Liver (tissue), 9 donors: ENCODE results near the gene PLA2G4B. TPM values are rescaled to one million over a fixed set of nuclear protein-coding genes. Genes with fewer than 3 reads are reported as not detected.

ENCODE experiments used
- DNase-seq: peaks from one replicate; pipeline ENCODE4 v3.0.0-alpha.2; 2017; ENCODE audit warnings: low spot score
- H3K27ac ChIP-seq, 2 donors: one replicate each; pipeline ENCODE4 v1.7.0; 2013; ENCODE audit warnings: inconsistent platforms in 2 of 2, low read length in 2 of 2, control low read depth in 1 of 2, low read depth in 1 of 2, mild to moderate bottlenecking in 1 of 2
- H3K27me3 ChIP-seq, 4 donors: one replicate each; pipeline versions ENCODE4 v1.6.1 to v1.7.0; 2013; ENCODE audit warnings: low read length in 3 of 4, inconsistent platforms in 1 of 4, mild to moderate bottlenecking in 1 of 4, moderate library complexity in 1 of 4; ENCODE audit not compliant: control insufficient read depth in 4 of 4, insufficient read depth in 4 of 4
- H3K36me3 ChIP-seq, 4 donors: one replicate each; pipeline versions ENCODE4 v1.6.1 to v1.7.0; 2013; ENCODE audit warnings: low read length in 3 of 4, mild to moderate bottlenecking in 3 of 4, low read depth in 1 of 4, moderate library complexity in 1 of 4; ENCODE audit not compliant: control insufficient read depth in 4 of 4, insufficient read depth in 3 of 4
- H3K4me1 ChIP-seq, 4 donors: one replicate each; pipeline versions ENCODE4 v1.6.1 to v1.7.0; 2013; ENCODE audit warnings: low read length in 3 of 4, mild to moderate bottlenecking in 3 of 4, moderate library complexity in 1 of 4; ENCODE audit not compliant: control insufficient read depth in 4 of 4, insufficient read depth in 4 of 4
- H3K4me3 ChIP-seq, 3 donors: one replicate each; pipeline versions ENCODE4 v1.6.1 to v1.7.0; 2013; ENCODE audit warnings: low read length in 3 of 3, control low read depth in 1 of 3, low read depth in 1 of 3, mild to moderate bottlenecking in 1 of 3
- H3K9ac ChIP-seq, 2 donors: one replicate each; pipeline ENCODE4 v1.7.0; 2013; ENCODE audit warnings: low read length in 2 of 2, mild to moderate bottlenecking in 2 of 2, moderate library complexity in 2 of 2, control low read depth in 1 of 2, low read depth in 1 of 2
- H3K9me3 ChIP-seq, 4 donors: one replicate each; pipeline versions ENCODE4 v1.6.1 to v1.7.0; 2013; ENCODE audit warnings: low read length in 3 of 4; ENCODE audit not compliant: control insufficient read depth in 4 of 4
- CTCF ChIP-seq: fragments of 150-350 bp; IDR thresholded peaks from 2 replicates; pipeline ENCODE4 v1.5.1; 2017; ENCODE audit warnings: improper control_type of control experiment, low read depth, low read length; ENCODE audit not compliant: missing input control
- EGR1 ChIP-seq, 2 donors: IDR thresholded peaks; 2 replicates each; pipeline ENCODE4 v1.6.1; 2016 to 2018; ENCODE audit warnings: antibody characterized with exemption in 2 of 2, low read depth in 2 of 2
- FOXA1 ChIP-seq: IDR thresholded peaks from 2 replicates; pipeline ENCODE4 v1.6.1; 2016; ENCODE audit warnings: antibody characterized with exemption
- FOXA2 ChIP-seq: IDR thresholded peaks from 2 replicates; pipeline ENCODE4 v1.6.1; 2016; ENCODE audit warnings: antibody characterized with exemption
- GABPA ChIP-seq, 2 donors: IDR thresholded peaks in 1 of 2; conservative IDR thresholded peaks in 1 of 2; 2 replicates each; pipeline ENCODE4 v1.6.1; 2016; ENCODE audit warnings: antibody characterized with exemption in 2 of 2, mild to moderate bottlenecking in 1 of 2, moderate library complexity in 1 of 2
- HNF4A ChIP-seq, 2 donors: conservative IDR thresholded peaks; 2 replicates each; pipeline ENCODE4 v1.6.1; 2016; ENCODE audit warnings: antibody characterized with exemption in 2 of 2, mild to moderate bottlenecking in 2 of 2
- HNF4G ChIP-seq: IDR thresholded peaks from 2 replicates; pipeline ENCODE4 v1.6.1; 2016; ENCODE audit warnings: antibody characterized with exemption
- JUND ChIP-seq, 2 donors: IDR thresholded peaks; 2 replicates each; pipeline ENCODE4 v1.6.1; 2016; ENCODE audit warnings: antibody characterized with exemption in 2 of 2
- RAD21 ChIP-seq, 2 donors: IDR thresholded peaks; 2 replicates each; pipeline ENCODE4 v1.6.1; 2016; ENCODE audit warnings: antibody characterized with exemption in 2 of 2, mild to moderate bottlenecking in 2 of 2
- RXRA ChIP-seq, 2 donors: IDR thresholded peaks; 2 replicates each; pipeline ENCODE4 v1.6.1; 2017 to 2018; ENCODE audit warnings: antibody characterized with exemption in 2 of 2, mild to moderate bottlenecking in 1 of 2
- SP1 ChIP-seq: IDR thresholded peaks from 2 replicates; pipeline ENCODE4 v1.6.1; 2018; ENCODE audit warnings: antibody characterized with exemption, mild to moderate bottlenecking
- TAF1 ChIP-seq: conservative IDR thresholded peaks from 2 replicates; pipeline ENCODE4 v1.6.1; 2016; ENCODE audit warnings: antibody characterized with exemption, mild to moderate bottlenecking
- YY1 ChIP-seq: IDR thresholded peaks from 2 replicates; pipeline ENCODE4 v1.6.1; 2016; ENCODE audit warnings: antibody characterized with exemption, mild to moderate bottlenecking
- WGBS: extraction: QIAGEN DNeasy Blood & Tissue Kit; methylation state at CpG from one replicate; pipeline ENCODE4 v1.1.7; 2013; 5-methylcytosine and 5-hydroxymethylcytosine counted together
- polyA plus RNA-seq, 2 donors: library from polyadenylated mRNA; stranded (reverse) in 1 of 2; unstranded in 1 of 2; fragments of 200-250 nt in 1 of 2; fragments of >200 nt in 1 of 2; fragmentation: Nextera tagmentation in 1 of 2; extraction: Ambion mirVana in 1 of 2; gene quantifications; one replicate each; pipeline versions ENCODE4 v1.2.1 to v1.2.3, GENCODE V29; 2013 to 2015
- total RNA-seq, 2 donors: library from RNA; depleted of rRNA; stranded (reverse); fragments of >200 nt; gene quantifications; one replicate each; pipeline ENCODE4 v1.2.3, GENCODE V29; 2014
- TF ChIP-seq, protein P1 (sequence below): IDR thresholded peaks from 2 replicates; pipeline ENCODE4 v1.6.1; 2016; ENCODE audit warnings: antibody characterized with exemption, mild to moderate bottlenecking
- TF ChIP-seq, protein P2 (sequence below): IDR thresholded peaks from 2 replicates; pipeline ENCODE4 v1.6.1; 2016; ENCODE audit warnings: antibody characterized with exemption
- TF ChIP-seq, protein P3 (sequence below): IDR thresholded peaks from 2 replicates; pipeline ENCODE4 v1.6.1; 2016; ENCODE audit warnings: antibody characterized with exemption
- TF ChIP-seq, protein P4 (sequence below): IDR thresholded peaks from 2 replicates; pipeline ENCODE4 v1.6.1; 2016; ENCODE audit warnings: antibody characterized with exemption
- donor health status: healthy.
- donor health status: healthy.
- donor health status: healthy.
- donor health status: healthy.
- donor health status: healthy.

Gene PLA2G4B, protein sequence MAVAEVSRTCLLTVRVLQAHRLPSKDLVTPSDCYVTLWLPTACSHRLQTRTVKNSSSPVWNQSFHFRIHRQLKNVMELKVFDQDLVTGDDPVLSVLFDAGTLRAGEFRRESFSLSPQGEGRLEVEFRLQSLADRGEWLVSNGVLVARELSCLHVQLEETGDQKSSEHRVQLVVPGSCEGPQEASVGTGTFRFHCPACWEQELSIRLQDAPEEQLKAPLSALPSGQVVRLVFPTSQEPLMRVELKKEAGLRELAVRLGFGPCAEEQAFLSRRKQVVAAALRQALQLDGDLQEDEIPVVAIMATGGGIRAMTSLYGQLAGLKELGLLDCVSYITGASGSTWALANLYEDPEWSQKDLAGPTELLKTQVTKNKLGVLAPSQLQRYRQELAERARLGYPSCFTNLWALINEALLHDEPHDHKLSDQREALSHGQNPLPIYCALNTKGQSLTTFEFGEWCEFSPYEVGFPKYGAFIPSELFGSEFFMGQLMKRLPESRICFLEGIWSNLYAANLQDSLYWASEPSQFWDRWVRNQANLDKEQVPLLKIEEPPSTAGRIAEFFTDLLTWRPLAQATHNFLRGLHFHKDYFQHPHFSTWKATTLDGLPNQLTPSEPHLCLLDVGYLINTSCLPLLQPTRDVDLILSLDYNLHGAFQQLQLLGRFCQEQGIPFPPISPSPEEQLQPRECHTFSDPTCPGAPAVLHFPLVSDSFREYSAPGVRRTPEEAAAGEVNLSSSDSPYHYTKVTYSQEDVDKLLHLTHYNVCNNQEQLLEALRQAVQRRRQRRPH
- total RNA-seq: 1 to 10 TPM in 1 of 2 donors, under 1 TPM in 1; 0.33 to 3.2 TPM
- polyA plus RNA-seq: 1 to 10 TPM; 1.4 to 3.6 TPM

GRCh38 chr15:41838400-41838897 is at the start of gene PLA2G4B:
Gene PLA2G4B (plus strand): TSS chr15:41838847. CDS start chr15:41838914, 67 bp downstream.
- DNase-seq: no peak
- TF ChIP-seq GABPA (IDR thresholded peaks at IDR 0.05 in 1 of 2, conservative IDR thresholded peaks at IDR 0.05 in 1 of 2): no peak
- no peak for TF ChIP-seq HNF4A (conservative IDR thresholded peaks at IDR 0.05)
- no peak for TF ChIP-seq TAF1
- TF ChIP-seq FOXA2: no peak
- no peak for TF ChIP-seq RAD21 (IDR thresholded peaks at IDR 0.05)
- TF ChIP-seq YY1: no peak
- TF ChIP-seq, protein P1, sequence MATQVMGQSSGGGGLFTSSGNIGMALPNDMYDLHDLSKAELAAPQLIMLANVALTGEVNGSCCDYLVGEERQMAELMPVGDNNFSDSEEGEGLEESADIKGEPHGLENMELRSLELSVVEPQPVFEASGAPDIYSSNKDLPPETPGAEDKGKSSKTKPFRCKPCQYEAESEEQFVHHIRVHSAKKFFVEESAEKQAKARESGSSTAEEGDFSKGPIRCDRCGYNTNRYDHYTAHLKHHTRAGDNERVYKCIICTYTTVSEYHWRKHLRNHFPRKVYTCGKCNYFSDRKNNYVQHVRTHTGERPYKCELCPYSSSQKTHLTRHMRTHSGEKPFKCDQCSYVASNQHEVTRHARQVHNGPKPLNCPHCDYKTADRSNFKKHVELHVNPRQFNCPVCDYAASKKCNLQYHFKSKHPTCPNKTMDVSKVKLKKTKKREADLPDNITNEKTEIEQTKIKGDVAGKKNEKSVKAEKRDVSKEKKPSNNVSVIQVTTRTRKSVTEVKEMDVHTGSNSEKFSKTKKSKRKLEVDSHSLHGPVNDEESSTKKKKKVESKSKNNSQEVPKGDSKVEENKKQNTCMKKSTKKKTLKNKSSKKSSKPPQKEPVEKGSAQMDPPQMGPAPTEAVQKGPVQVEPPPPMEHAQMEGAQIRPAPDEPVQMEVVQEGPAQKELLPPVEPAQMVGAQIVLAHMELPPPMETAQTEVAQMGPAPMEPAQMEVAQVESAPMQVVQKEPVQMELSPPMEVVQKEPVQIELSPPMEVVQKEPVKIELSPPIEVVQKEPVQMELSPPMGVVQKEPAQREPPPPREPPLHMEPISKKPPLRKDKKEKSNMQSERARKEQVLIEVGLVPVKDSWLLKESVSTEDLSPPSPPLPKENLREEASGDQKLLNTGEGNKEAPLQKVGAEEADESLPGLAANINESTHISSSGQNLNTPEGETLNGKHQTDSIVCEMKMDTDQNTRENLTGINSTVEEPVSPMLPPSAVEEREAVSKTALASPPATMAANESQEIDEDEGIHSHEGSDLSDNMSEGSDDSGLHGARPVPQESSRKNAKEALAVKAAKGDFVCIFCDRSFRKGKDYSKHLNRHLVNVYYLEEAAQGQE: no peak
- no peak for TF ChIP-seq HNF4G
- no peak for TF ChIP-seq EGR1 (IDR thresholded peaks at IDR 0.05; ENCODE audit: low read depth in 2 of 2)
- Histone ChIP-seq H3K4me3 (no peak within 1 kb of the TSS), H3K9ac (no peak within 1 kb of the TSS), H3K9me3 (no peaks in the 10 kb centered on the region), H3K27me3 (no peaks in the 10 kb centered on the region), H3K36me3 (peaks cover 0 to 6% (median 5%) of the 10 kb centered on the region in 4 donors), H3K27ac (no peak within 1 kb of the TSS), H3K4me1 (no peaks in the 10 kb centered on the region)
- 84% methylated on average over 6 of the region's 6 CpGs for WGBS

GRCh38 chr15:41789236-41789635 is 49.4 kb upstream of the PLA2G4B start:
- no peak for DNase-seq
- H3K27me3 ChIP-seq: no peaks in the 10 kb centered on the region
- no peaks in the 10 kb centered on the region for H3K9me3 ChIP-seq
- H3K36me3 ChIP-seq: no peaks in the 10 kb centered on the region
- no peak overlapping the region for H3K4me3 ChIP-seq
- H3K27ac ChIP-seq: no peak overlapping the region
- peaks cover 3 to 11% (median 6%) of the 10 kb centered on the region in 4 donors for H3K4me1 ChIP-seq
- WGBS: 85% methylated on average over 4 of the region's 4 CpGs
- no peak overlapping the region for H3K9ac ChIP-seq
- TF ChIP-seq, protein P2, sequence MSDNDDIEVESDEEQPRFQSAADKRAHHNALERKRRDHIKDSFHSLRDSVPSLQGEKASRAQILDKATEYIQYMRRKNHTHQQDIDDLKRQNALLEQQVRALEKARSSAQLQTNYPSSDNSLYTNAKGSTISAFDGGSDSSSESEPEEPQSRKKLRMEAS: no peak
- TF ChIP-seq JUND (IDR thresholded peaks at IDR 0.05) (no peak), YY1 (no peak), RXRA (IDR thresholded peaks at IDR 0.05) (no peak), TAF1 (no peak), GABPA (IDR thresholded peaks at IDR 0.05 in 1 of 2, conservative IDR thresholded peaks at IDR 0.05 in 1 of 2) (no peak), CTCF (no peak), RAD21 (IDR thresholded peaks at IDR 0.05) (no peak), FOXA1 (no peak), FOXA2 (no peak), SP1 (no peak), HNF4A (conservative IDR thresholded peaks at IDR 0.05) (no peak), EGR1 (IDR thresholded peaks at IDR 0.05; ENCODE audit: low read depth in 2 of 2) (no peak)
- TF ChIP-seq, protein P3, sequence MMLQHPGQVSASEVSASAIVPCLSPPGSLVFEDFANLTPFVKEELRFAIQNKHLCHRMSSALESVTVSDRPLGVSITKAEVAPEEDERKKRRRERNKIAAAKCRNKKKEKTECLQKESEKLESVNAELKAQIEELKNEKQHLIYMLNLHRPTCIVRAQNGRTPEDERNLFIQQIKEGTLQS: no peak
- TF ChIP-seq, protein P4, sequence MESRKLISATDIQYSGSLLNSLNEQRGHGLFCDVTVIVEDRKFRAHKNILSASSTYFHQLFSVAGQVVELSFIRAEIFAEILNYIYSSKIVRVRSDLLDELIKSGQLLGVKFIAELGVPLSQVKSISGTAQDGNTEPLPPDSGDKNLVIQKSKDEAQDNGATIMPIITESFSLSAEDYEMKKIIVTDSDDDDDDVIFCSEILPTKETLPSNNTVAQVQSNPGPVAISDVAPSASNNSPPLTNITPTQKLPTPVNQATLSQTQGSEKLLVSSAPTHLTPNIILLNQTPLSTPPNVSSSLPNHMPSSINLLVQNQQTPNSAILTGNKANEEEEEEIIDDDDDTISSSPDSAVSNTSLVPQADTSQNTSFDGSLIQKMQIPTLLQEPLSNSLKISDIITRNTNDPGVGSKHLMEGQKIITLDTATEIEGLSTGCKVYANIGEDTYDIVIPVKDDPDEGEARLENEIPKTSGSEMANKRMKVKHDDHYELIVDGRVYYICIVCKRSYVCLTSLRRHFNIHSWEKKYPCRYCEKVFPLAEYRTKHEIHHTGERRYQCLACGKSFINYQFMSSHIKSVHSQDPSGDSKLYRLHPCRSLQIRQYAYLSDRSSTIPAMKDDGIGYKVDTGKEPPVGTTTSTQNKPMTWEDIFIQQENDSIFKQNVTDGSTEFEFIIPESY: no peak
- TF ChIP-seq, protein P1: no peak
